Left cardiac atrium (tissue), 4 donors: ENCODE data around the gene SUGT1. TPM values are rescaled to one million over a fixed set of nuclear protein-coding genes. Genes with fewer than 3 reads are reported as not detected.
A peak's percentile ranks its signal among the peaks of the same experiment; 100 is the strongest.
"Not testable (repeated sequence)": the region's sequence is repeated elsewhere in the genome, so short reads cannot be mapped to it uniquely, and the experiment has no call there.

ENCODE experiments used
- ATAC-seq, 2 donors: fragments of 200-7000 bp; cut with Tn5 transposase; one replicate each; pipeline ENCODE4 v1.9.1; 2020; ENCODE audit warnings: mild to moderate bottlenecking in 2 of 2, moderate library complexity in 2 of 2
- DNase-seq: peaks from one replicate; pipeline ENCODE4 v3.0.0-alpha.2; 2020
- intact Hi-C, 2 donors: fragments of 100-400 bp; cut with DNase I; formaldehyde crosslinking; loops; one replicate each; pipeline versions ENCODE4 v1.14.1 to v1.15.1; 2022 to 2023
- total RNA-seq, 2 donors: library from RNA; stranded (reverse); fragmentation: NEBNext Ultra II Directional; extraction: Animal tissue kit (Norgen Biotek cat#: 25700); gene quantifications; one replicate each; pipeline ENCODE4 v1.2.1, GENCODE V29; 2021
- donor health status: DM: no; HTN: yes; CAD: no.
- donor health status: DM: no; HTN: yes; CAD: no; lungs with severe emphysema.
- donor health status: DM: yes; HTN: yes; CAD: no.
- donor health status: Dilated cardiomyopathy.

Gene SUGT1
- total RNA-seq, 2 donors from 2014 or later, result 48.7 to 56.2 TPM

GRCh38 chr13:52652980-52653303, 306 bp downstream of the SUGT1 start:
- intact Hi-C loops, result loop anchor here in 1 of 2 donors (2.0 kb wide), 1 partner anchor 36 kb away; no protein-coding TSS in a partner anchor
- ATAC-seq (peak; percentile 8 to 30), DNase-seq (no peak)

GRCh38 chr13:52659340-52659739, 6.7 kb downstream of the SUGT1 start:
- DNase-seq (no peak), ATAC-seq (no peak)
- intact Hi-C loops, result no loop called here

GRCh38 chr13:52664272-52664671, 11.6 kb downstream of the SUGT1 start:
- ATAC-seq (no peak), DNase-seq (no peak)
- intact Hi-C loops, result no loop called here

- no peak for ATAC-seq
- intact Hi-C loops, result no loop called here
- DNase-seq, result no peak
Observed at GRCh38 chr13:52665325-52665724, 12.7 kb downstream of the SUGT1 start.

GRCh38 chr13:52669677-52670076, 17.0 kb downstream of the SUGT1 start:
- intact Hi-C loops, result loop anchor here in 1 of 2 donors (10.0 kb wide), 1 partner anchor 165 kb away; no protein-coding TSS in a partner anchor
- no peak for DNase-seq
- ATAC-seq, result no peak

- intact Hi-C loops, result loop anchor here in 1 of 2 donors (10.0 kb wide), 1 partner anchor 164 kb away; no protein-coding TSS in a partner anchor
- DNase-seq (no peak), ATAC-seq (no peak)
Observed at GRCh38 chr13:52670726-52671125, 18.1 kb downstream of the SUGT1 start.

GRCh38 chr13:52673465-52673864, 20.8 kb downstream of the SUGT1 start:
- intact Hi-C loops, result loop anchor here in 1 of 2 donors (10.0 kb wide), 1 partner anchor 161 kb away; no protein-coding TSS in a partner anchor
- ATAC-seq (no peak), DNase-seq (no peak)

- ATAC-seq, result no peak
- no peak for DNase-seq
- intact Hi-C loops, result loop anchor here in 1 of 2 donors (10.0 kb wide), 1 partner anchor 157 kb away; no protein-coding TSS in a partner anchor
Observed at GRCh38 chr13:52677823-52678222, 25.2 kb downstream of the SUGT1 start.

GRCh38 chr13:52685806-52686205, 33.2 kb downstream of the SUGT1 start:
- DNase-seq, ATAC-seq, intact Hi-C loops: not testable (repeated sequence)

- intact Hi-C loops, result no loop called here
- DNase-seq (no peak), ATAC-seq (no peak)
Observed at GRCh38 chr13:52686376-52686775, 33.7 kb downstream of the SUGT1 start.

- ATAC-seq (no peak), DNase-seq (no peak)
- intact Hi-C loops, result no loop called here
Observed at GRCh38 chr13:52695856-52696255, 43.2 kb downstream of the SUGT1 start.

GRCh38 chr13:52696566-52696965, 43.9 kb downstream of the SUGT1 start:
- intact Hi-C loops, result no loop called here
- DNase-seq (no peak), ATAC-seq (no peak)

- no peak for ATAC-seq
- intact Hi-C loops, result no loop called here
- DNase-seq, result no peak
Observed at GRCh38 chr13:52701728-52702465, 49.3 kb downstream of the SUGT1 start.

GRCh38 chr13:52703482-52703881, 50.8 kb downstream of the SUGT1 start:
- no peak for DNase-seq
- intact Hi-C loops, result no loop called here
- ATAC-seq, result no peak

GRCh38 chr13:52706081-52706480, 53.4 kb downstream of the SUGT1 start:
- ATAC-seq (no peak), DNase-seq (no peak)
- intact Hi-C loops, result no loop called here

- ATAC-seq (no peak), DNase-seq (no peak)
- intact Hi-C loops, result no loop called here
Observed at GRCh38 chr13:52707375-52707774, 54.7 kb downstream of the SUGT1 start.

- ATAC-seq, DNase-seq, intact Hi-C loops: not testable (repeated sequence)
Observed at GRCh38 chr13:52708266-52708665, 55.6 kb downstream of the SUGT1 start.

GRCh38 chr13:52711286-52711685, 58.6 kb downstream of the SUGT1 start:
- no peak for DNase-seq
- no peak for ATAC-seq
- intact Hi-C loops, result no loop called here

- DNase-seq, result no peak
- intact Hi-C loops, result no loop called here
- ATAC-seq, result no peak
Observed at GRCh38 chr13:52712385-52712784, 59.7 kb downstream of the SUGT1 start.

- intact Hi-C loops, result no loop called here
- ATAC-seq (peak; percentile 27 to 66), DNase-seq (peak; percentile 26)
Observed at GRCh38 chr13:52713894-52714293, 61.3 kb downstream of the SUGT1 start.

GRCh38 chr13:52720904-52721303, 68.3 kb downstream of the SUGT1 start:
- DNase-seq, intact Hi-C loops, ATAC-seq: not testable (repeated sequence)
